BLaER1 (cell line): ENCODE results near the gene JAG2.

Source experiments
- H3K27ac ChIP-seq: shearing (Covaris generic); formaldehyde crosslinking; 2 replicates; pipeline ENCODE4 v1.8.1; 2022
- H3K27me3 ChIP-seq: shearing (Covaris generic); formaldehyde crosslinking; 2 replicates; pipeline ENCODE4 v1.8.1; 2022
- H3K36me3 ChIP-seq: shearing (Covaris generic); formaldehyde crosslinking; 2 replicates; pipeline ENCODE4 v1.8.1; 2022
- H3K4me1 ChIP-seq: shearing (Covaris generic); formaldehyde crosslinking; 2 replicates; pipeline ENCODE4 v1.8.1; 2022
- H3K4me2 ChIP-seq: shearing (Covaris generic); formaldehyde crosslinking; 2 replicates; pipeline ENCODE4 v1.8.1; 2022
- H3K4me3 ChIP-seq: shearing (Covaris generic); formaldehyde crosslinking; 2 replicates; pipeline ENCODE4 v1.8.1; 2022
- H3K9ac ChIP-seq: shearing (Covaris generic); formaldehyde crosslinking; 2 replicates; pipeline ENCODE4 v1.8.1; 2022
- H3K9me3 ChIP-seq: shearing (Covaris generic); formaldehyde crosslinking; 2 replicates; pipeline ENCODE4 v1.8.1; 2022
- H4K20me1 ChIP-seq: shearing (Covaris generic); formaldehyde crosslinking; 2 replicates; pipeline ENCODE4 v1.8.1; 2022
- Cebpa-rat ChIP-seq: shearing (Covaris generic); IDR thresholded peaks from 2 replicates; pipeline ENCODE4 v1.8.1; 2022

Gene JAG2

DNA sequence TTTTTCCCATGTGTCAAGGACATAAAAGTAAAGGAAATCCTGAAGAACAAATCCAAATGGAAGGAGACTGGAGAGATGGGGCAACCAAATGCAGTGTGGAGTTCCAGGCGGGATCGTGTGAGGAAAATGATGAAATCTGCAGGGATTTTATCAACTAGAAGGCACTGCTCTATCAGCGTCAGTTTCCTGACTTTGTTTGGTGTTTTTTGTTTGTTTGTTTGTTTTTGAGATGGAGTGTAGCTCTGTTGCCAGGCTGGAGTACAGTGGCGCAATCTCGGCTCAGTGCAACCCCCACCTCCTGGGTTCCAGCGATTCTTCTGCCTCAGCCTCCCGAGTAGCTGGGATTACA is 60.1 kb downstream of the JAG2 start:
- Histone ChIP-seq H4K20me1 (peaks cover 9% of the 10 kb centered on the region; the same call in 1 of the 2 replicates), H3K9ac (no peak overlapping the region), H3K9me3 (peaks cover 21% of the 10 kb centered on the region), H3K4me1 (peaks cover 6% of the 10 kb centered on the region), H3K4me3 (no peak overlapping the region), H3K36me3 (peaks cover 36% of the 10 kb centered on the region; the same call in 1 of the 2 replicates), H3K27me3 (no peaks in the 10 kb centered on the region), H3K4me2 (no peak overlapping the region), H3K27ac (no peak overlapping the region)
- no peak for TF ChIP-seq Cebpa-rat

DNA sequence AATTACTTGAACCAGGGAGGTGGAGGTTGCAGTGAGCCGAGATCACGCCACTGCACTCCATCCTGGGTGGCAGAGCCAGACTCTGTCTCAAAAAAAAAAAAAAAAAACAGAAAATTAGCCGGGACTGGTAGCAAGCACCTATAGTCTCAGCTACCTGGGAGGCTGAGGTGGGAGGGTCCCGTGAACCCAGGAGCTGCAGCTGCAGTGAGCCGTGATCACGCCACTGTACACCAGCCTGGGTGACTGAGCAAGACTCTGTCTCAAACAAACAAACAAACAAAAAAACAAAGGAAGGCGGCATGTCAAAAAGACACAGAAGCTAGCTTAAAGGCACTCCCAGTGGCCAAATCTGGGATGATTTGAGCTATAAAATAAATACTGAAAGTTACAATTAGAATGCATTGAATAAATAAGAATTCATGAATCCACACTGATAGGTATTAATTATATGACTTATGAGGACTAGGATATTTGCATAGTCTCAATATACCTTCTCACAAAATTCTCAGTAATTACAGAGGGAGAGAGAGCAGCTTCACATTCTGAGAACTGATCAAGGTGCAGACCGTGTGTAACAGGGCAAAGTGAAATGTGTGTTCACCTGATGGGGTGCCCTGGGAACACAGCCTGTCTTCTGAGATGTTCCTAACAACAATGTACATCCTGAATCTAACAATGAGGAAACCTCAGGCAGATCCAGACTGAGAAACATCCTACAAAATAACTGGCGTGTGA is 60.6 kb downstream of the JAG2 start:
- Histone ChIP-seq H3K4me1 (peaks cover 6% of the 10 kb centered on the region), H3K9ac (no peak overlapping the region), H3K4me3 (no peak overlapping the region), H3K27ac (no peak overlapping the region), H3K27me3 (no peaks in the 10 kb centered on the region), H3K36me3 (peaks cover 37% of the 10 kb centered on the region), H4K20me1 (peaks cover 9% of the 10 kb centered on the region; the same call in 1 of the 2 replicates), H3K9me3 (peaks cover 22% of the 10 kb centered on the region), H3K4me2 (no peak overlapping the region)
- TF ChIP-seq Cebpa-rat = no peak

DNA sequence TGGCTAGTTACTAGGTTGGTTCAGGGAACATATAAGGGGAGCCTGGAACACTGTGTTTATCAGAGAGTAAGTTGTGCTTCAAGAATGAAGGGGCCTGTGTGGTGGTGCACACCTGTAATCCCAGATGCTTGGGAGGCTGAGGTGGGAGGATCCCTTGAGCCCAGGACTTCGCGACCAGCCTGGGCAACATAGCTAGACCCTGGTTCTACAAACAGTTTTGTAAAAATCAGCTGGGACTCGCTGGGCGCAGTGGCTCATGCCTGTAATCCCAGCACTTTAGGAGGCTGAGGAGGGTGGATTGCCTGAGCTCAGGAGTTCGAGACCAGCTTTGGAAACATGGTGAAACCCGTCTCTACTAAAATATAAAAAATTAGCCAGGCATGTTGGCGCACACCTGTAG is 61.2 kb downstream of the JAG2 start:
- peaks cover 43% of the 10 kb centered on the region for H3K36me3 ChIP-seq
- H3K9me3 ChIP-seq = peaks cover 28% of the 10 kb centered on the region
- no peaks in the 10 kb centered on the region for H3K27me3 ChIP-seq
- no peak overlapping the region for H3K4me2 ChIP-seq
- no peak overlapping the region for H3K9ac ChIP-seq
- H3K27ac ChIP-seq = no peak overlapping the region
- no peak for TF ChIP-seq Cebpa-rat
- H4K20me1 ChIP-seq = peaks cover 9% of the 10 kb centered on the region; the same call in 1 of the 2 replicates
- H3K4me1 ChIP-seq = peaks cover 6% of the 10 kb centered on the region
- H3K4me3 ChIP-seq = no peak overlapping the region

DNA sequence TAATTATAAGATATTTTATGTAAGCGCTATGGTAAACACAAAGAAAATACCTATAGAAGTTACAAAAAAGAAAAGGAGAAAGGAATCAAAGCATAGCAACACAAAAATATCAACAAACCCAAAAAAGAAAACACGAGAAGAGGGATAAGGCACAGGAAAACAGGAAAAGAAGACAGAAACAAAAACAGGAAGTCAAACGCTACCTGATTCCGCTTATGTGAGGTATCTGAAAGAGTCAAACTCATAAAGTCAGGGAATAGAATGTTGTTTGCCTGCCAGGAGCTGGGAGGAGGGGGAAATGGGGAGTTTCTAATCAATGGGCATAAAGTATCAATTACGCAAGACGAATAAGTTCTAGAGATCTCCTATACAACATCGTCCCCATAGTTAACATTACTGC is 63.4 kb downstream of the JAG2 start:
- Histone ChIP-seq H3K4me3 (no peak overlapping the region), H3K27ac (no peak overlapping the region), H4K20me1 (peaks cover 9% of the 10 kb centered on the region; the same call in 1 of the 2 replicates), H3K4me1 (peaks cover 11% of the 10 kb centered on the region), H3K9me3 (peaks cover 50% of the 10 kb centered on the region), H3K36me3 (peaks cover 65% of the 10 kb centered on the region), H3K9ac (no peak overlapping the region), H3K27me3 (no peaks in the 10 kb centered on the region), H3K4me2 (peak overlapping the region; percentile 24; the same call in 1 of the 2 replicates)
- TF ChIP-seq Cebpa-rat = no peak

DNA sequence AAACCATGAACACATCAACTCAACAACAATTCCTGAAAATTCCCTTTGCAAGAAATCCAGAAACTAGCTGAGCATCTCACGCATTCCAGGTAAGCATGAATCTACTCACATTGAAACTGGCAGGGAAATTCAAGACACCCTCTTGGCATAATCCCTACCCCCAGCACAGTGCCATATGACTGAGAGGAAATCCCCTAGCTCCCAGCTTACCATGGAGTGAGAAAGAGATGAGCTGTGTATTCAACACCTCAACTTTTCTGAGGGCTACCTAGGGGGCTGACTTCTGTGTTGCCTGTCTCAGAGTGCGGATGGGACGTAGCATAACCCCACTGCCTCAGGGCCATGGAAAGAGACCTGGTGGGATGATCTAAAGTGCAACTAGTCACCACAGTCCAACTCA is 65.7 kb downstream of the JAG2 start:
- Histone ChIP-seq H3K27me3 (no peaks in the 10 kb centered on the region), H4K20me1 (peaks cover 10% of the 10 kb centered on the region), H3K36me3 (peaks cover 77% of the 10 kb centered on the region), H3K4me3 (no peak overlapping the region), H3K9ac (no peak overlapping the region), H3K4me2 (no peak overlapping the region), H3K27ac (no peak overlapping the region), H3K9me3 (peaks cover 67% of the 10 kb centered on the region), H3K4me1 (peaks cover 20% of the 10 kb centered on the region)
- no peak for TF ChIP-seq Cebpa-rat

DNA sequence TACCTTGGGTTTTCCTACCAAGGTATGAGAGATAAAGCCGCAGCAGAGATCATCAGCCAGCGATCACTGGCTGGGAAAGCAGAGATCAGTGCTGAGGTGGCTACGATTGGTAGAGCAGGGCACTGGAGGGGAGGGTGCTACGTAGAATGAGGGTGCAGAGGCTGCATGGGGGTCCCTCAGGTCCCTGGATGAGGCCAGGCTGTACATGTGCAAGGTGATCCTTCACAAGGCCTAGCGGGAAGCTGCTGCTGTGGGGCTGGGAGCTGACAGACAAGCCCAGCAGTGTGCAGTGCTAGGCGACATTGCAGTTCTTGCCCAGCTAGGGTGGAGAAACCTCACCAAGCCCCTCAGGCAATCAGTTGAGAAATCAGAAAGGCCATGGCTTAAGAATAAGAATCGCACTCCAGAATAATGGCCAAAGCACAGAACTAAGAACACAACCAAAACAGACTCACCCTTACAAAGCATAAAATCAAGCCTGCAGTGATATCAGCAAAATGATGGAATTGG is 66.2 kb downstream of the JAG2 start:
- no peak for TF ChIP-seq Cebpa-rat
- no peak overlapping the region for H3K27ac ChIP-seq
- H3K9me3 ChIP-seq = peaks cover 67% of the 10 kb centered on the region
- peaks cover 15% of the 10 kb centered on the region for H4K20me1 ChIP-seq
- H3K4me2 ChIP-seq = no peak overlapping the region
- H3K36me3 ChIP-seq = peaks cover 81% of the 10 kb centered on the region
- H3K4me3 ChIP-seq = no peak overlapping the region
- H3K27me3 ChIP-seq = no peaks in the 10 kb centered on the region
- peaks cover 25% of the 10 kb centered on the region for H3K4me1 ChIP-seq
- H3K9ac ChIP-seq = no peak overlapping the region

DNA sequence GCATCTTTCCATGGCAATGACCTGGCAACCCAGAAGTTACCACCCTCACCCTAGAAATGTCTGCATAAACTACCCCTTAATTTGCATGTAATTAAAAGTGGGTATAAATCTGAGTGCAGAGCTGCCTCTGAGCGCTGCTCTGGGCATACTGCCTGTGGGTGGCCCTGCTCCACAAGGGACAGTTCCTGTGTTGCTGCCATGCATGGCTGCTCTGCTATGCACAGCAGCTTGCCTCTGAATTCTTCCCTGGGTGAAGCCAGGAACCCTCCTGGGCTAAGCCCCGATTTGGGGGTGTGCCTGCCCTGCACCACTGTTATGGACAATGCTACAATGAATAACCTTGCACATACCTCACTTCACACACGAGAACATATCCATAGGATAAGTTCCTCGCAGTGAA is 67.7 kb downstream of the JAG2 start:
- Histone ChIP-seq H4K20me1 (peaks cover 21% of the 10 kb centered on the region), H3K4me2 (no peak overlapping the region), H3K27ac (no peak overlapping the region), H3K4me3 (peak overlapping the region; percentile 11; the same call in 1 of the 2 replicates), H3K9ac (no peak overlapping the region), H3K9me3 (peaks cover 67% of the 10 kb centered on the region), H3K27me3 (no peaks in the 10 kb centered on the region), H3K4me1 (peaks cover 29% of the 10 kb centered on the region), H3K36me3 (peaks cover 86% of the 10 kb centered on the region)
- TF ChIP-seq Cebpa-rat = no peak

DNA sequence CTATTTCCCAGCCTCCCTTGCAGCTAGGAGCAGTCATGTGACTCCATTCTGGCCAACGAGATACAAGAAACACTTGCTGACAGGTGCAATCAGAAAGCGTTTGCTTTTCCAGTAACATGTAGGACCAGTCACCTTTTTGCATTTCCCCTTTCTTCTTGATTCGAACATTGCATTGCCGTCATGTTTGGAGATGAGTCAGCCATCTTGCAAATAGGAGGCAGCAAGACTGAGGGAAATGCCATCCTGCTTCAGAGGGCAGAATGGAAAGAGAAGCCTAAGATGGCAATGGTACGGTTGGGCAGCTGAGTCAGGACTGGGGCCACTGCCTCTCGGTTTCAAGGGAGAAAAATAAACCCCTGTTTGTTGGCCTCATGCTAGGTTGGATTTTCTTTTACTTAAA is 68.8 kb downstream of the JAG2 start:
- peaks cover 64% of the 10 kb centered on the region for H3K9me3 ChIP-seq
- H3K4me3 ChIP-seq = 0 out of 2 replicates have a peak overlapping the region, but pooled peaks have one; percentile 2
- H4K20me1 ChIP-seq = peaks cover 28% of the 10 kb centered on the region
- no peaks in the 10 kb centered on the region for H3K27me3 ChIP-seq
- TF ChIP-seq Cebpa-rat = no peak
- no peak overlapping the region for H3K4me2 ChIP-seq
- H3K27ac ChIP-seq = no peak overlapping the region
- H3K9ac ChIP-seq = no peak overlapping the region
- peaks cover 88% of the 10 kb centered on the region for H3K36me3 ChIP-seq
- H3K4me1 ChIP-seq = peaks cover 34% of the 10 kb centered on the region

DNA sequence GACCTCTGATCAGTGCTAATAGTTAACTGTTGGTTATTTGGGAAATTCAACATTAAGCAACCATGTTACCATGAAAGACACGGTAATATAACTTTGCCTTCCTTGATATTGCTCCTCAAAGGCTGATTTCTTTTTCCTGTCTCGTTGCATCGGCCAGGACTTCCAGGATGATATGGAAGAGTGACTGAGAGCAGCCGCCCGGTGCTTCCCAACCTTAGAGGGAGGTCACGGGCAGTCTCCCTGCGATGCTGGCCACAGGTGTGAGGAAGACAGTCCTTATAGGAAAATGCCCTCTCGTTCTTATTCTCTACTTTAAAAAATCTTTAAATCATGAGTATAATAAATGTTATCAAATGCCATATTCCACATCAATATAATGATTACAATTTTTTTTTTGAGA is 70.3 kb downstream of the JAG2 start:
- peaks cover 49% of the 10 kb centered on the region for H3K9me3 ChIP-seq
- no peaks in the 10 kb centered on the region for H3K27me3 ChIP-seq
- no peak overlapping the region for H3K9ac ChIP-seq
- no peak overlapping the region for H3K27ac ChIP-seq
- no peak overlapping the region for H3K4me3 ChIP-seq
- peaks cover 35% of the 10 kb centered on the region for H4K20me1 ChIP-seq
- H3K4me1 ChIP-seq = peaks cover 44% of the 10 kb centered on the region
- no peak for TF ChIP-seq Cebpa-rat
- peaks cover 73% of the 10 kb centered on the region for H3K36me3 ChIP-seq
- H3K4me2 ChIP-seq = peak overlapping the region; percentile 57; the same call in 1 of the 2 replicates

DNA sequence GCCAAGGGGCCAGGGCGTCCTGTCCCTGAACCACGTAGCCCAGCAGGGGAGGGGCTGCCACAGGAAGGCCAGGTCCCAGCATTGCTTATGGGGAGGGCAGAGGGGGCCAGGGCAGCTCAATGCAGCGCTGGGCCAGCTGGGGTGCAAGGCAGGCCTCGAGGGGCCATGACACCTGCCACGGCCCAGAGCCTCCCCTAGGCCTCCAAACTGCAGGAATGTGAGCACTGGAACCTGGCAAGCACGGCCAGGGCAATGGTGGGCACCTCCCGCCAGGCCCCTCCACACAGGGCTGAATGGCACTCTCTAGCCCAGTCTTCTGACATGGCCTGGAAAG is 70.8 kb downstream of the JAG2 start:
- Histone ChIP-seq H3K27me3 (no peaks in the 10 kb centered on the region), H3K4me3 (no peak overlapping the region), H3K4me1 (peaks cover 48% of the 10 kb centered on the region), H3K9me3 (peaks cover 43% of the 10 kb centered on the region), H3K4me2 (peak overlapping the region; percentile 57), H3K27ac (peak overlapping the region; percentile 49; the same call in 1 of the 2 replicates), H3K36me3 (peaks cover 68% of the 10 kb centered on the region), H3K9ac (no peak overlapping the region), H4K20me1 (peaks cover 35% of the 10 kb centered on the region)
- no peak for TF ChIP-seq Cebpa-rat
